Measurements from ENCODE around the gene CES1.
"Not testable (repeated sequence)": the region's sequence is repeated elsewhere in the genome, so short reads cannot be mapped to it uniquely, and the experiment has no call there.

CES1 gene

DNA sequence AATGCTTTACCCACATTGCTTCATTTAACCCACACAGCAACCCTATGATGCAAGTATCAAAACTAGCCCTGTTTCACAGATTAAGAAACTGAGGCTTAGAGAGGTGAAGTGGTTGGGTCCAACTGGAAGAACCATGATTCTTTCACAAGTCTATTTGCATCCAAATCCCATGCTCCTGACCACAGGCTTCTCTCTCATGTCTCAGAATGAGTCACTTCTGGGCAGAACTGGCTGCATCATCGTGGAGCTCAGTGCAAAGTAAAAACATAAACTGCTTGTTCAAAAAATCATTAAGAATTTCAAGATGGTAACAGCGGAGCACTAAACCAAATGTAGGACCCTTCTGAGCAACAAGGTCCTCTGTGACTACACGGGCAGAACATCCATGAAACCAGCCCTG is 20.2 kb upstream of the CES1 start:
- H3K4me3 ChIP-seq (ENCODE audit: low read depth, low read length): no peak overlapping the region
- no peaks in the 10 kb centered on the region for H3K9me3 ChIP-seq (ENCODE audit: control insufficient read depth, insufficient read depth, low read depth, low read length)
- no peak overlapping the region for H3K9ac ChIP-seq (ENCODE audit: low read length)
- peaks cover 4% of the 10 kb centered on the region; the same call in 1 of the 2 replicates for H3K27me3 ChIP-seq (ENCODE audit: control insufficient read depth, insufficient read depth, low read length)
- H3K27ac ChIP-seq (ENCODE audit: low read depth, low read length): no peak overlapping the region
- no peaks in the 10 kb centered on the region for H3K4me1 ChIP-seq (ENCODE audit: control insufficient read depth, insufficient read depth, low read length)
- no peaks in the 10 kb centered on the region for H3K36me3 ChIP-seq (ENCODE audit: control insufficient read depth, insufficient read depth, low read length)

DNA sequence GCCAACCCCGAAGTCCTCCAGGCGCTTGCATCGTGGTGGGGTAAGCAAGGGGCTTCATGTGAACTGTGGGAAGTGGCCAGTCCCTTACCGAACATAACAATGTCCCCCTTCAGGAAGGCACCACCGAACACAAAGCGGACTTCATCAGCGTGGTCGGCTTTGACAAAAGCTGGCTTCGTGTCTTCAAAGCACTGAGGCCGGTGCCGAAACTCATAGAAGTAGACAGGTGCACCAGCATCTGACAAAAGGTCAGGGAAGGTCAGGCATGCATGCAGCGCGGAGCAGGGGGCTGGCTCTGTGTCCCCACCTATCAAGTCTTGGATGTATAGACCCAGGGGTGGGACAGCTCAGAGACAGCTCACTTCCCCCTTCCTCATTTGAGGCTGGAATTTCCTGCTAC is 16.6 kb upstream of the CES1 start:
- no peak overlapping the region for H3K4me3 ChIP-seq (ENCODE audit: low read depth, low read length)
- H3K9me3 ChIP-seq (ENCODE audit: control insufficient read depth, insufficient read depth, low read depth, low read length): no peaks in the 10 kb centered on the region
- H3K36me3 ChIP-seq (ENCODE audit: control insufficient read depth, insufficient read depth, low read length): no peaks in the 10 kb centered on the region
- no peak overlapping the region for H3K27ac ChIP-seq (ENCODE audit: low read depth, low read length)
- H3K9ac ChIP-seq (ENCODE audit: low read length): no peak overlapping the region
- peaks cover 11% of the 10 kb centered on the region for H3K27me3 ChIP-seq (ENCODE audit: control insufficient read depth, insufficient read depth, low read length)
- H3K4me1 ChIP-seq (ENCODE audit: control insufficient read depth, insufficient read depth, low read length): no peaks in the 10 kb centered on the region

DNA sequence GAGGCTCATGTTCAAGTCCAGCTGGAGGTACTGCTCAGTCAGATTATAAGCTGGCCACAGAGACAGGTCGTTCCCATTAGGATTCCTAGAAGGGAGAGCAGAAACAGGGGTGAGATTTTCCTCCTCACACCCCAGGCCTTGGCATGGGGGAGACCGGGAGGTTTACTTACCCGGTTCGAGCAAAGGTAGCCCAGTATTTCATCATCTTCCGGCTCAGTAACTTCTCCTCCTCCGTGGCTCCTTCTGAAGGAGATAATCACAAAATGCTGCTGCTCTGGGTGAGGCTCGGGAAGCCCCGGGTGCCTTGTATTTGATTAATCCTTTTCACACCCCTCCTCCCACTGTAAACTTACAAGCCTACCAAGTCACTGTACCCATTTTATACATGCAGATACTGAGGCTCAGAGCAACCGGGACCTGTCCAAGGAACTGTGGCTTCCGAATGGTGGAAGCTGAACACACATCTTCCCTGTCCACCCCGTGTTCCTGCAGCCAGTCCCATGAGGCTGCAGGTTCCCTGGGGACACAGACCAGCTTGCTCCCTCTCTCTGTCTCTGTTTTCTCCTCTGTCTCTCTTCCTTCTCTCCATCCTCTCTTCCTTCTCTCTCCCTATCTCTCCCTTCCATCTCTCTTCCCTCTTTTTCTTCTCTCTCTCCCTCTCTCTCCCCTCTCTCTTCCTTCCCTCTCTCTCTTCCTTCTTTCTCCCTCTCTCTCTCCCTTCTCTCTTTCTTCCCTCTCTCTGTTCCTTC is 13.9 kb upstream of the CES1 start:
- H3K27ac ChIP-seq (ENCODE audit: low read depth, low read length): no peak overlapping the region
- H3K27me3 ChIP-seq (ENCODE audit: control insufficient read depth, insufficient read depth, low read length): peaks cover 11% of the 10 kb centered on the region
- no peaks in the 10 kb centered on the region for H3K9me3 ChIP-seq (ENCODE audit: control insufficient read depth, insufficient read depth, low read depth, low read length)
- no peaks in the 10 kb centered on the region for H3K4me1 ChIP-seq (ENCODE audit: control insufficient read depth, insufficient read depth, low read length)
- H3K4me3 ChIP-seq (ENCODE audit: low read depth, low read length): no peak overlapping the region
- H3K36me3 ChIP-seq (ENCODE audit: control insufficient read depth, insufficient read depth, low read length): no peaks in the 10 kb centered on the region
- H3K9ac ChIP-seq (ENCODE audit: low read length): no peak overlapping the region

DNA sequence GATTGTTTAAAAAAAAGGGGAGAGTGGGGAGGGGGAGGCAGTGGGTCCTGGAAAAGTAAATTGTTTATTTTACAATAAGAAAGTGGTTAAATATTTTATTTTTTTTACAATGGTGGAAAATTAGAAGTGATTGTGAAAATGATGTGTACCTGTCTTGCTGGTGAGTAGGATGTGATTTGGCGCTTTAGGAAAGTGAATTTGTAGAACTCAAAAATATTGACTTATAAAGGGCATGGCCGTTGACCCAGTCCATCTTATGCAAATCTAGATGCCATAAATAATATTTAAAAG is 10.2 kb upstream of the CES1 start:
- Histone ChIP-seq H3K9ac (ENCODE audit: low read length) (no peak overlapping the region), H3K4me1 (ENCODE audit: control insufficient read depth, insufficient read depth, low read length) (no peaks in the 10 kb centered on the region), H3K36me3 (ENCODE audit: control insufficient read depth, insufficient read depth, low read length) (no peaks in the 10 kb centered on the region), H3K9me3 (ENCODE audit: control insufficient read depth, insufficient read depth, low read depth, low read length) (no peaks in the 10 kb centered on the region), H3K27me3 (ENCODE audit: control insufficient read depth, insufficient read depth, low read length) (peaks cover 7% of the 10 kb centered on the region), H3K27ac (ENCODE audit: low read depth, low read length) (no peak overlapping the region), H3K4me3 (ENCODE audit: low read depth, low read length) (no peak overlapping the region)

DNA sequence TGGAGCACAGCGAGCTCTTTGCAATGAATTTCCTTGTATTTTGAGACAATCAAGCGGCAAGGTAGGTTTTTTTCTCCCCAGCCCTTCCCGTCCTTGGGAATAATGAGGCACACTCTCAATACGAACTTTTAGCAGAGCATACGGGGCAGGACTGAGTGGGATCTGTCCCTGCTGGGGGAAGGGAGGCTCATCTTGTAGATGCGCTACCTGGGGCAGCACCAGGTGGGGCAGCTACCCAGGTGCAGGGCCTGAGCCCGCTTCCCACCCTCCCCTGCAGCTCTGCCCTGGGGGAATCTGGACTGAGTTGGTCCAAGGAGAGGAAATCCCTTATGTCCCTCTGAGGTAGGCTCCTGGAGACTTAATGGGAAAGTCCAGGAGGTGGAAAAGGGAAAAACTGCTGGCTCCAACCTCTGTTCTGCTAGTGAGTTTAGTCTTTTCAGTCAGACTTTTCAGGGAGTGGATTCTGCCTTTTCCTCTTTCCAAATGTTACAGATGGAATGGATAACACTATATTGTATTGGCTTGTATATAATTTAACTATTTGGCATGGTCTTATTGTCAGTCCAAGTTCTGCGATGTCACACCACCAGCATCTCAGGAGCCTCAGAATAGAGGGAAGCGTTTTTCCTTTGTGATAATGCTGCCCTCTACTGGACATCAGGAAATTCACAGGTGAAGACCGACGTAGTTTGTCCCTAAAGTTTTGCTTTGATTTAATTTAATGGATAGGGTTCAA is 9.6 kb upstream of the CES1 start:
- H3K27me3 ChIP-seq (ENCODE audit: control insufficient read depth, insufficient read depth, low read length): peaks cover 7% of the 10 kb centered on the region
- no peaks in the 10 kb centered on the region for H3K36me3 ChIP-seq (ENCODE audit: control insufficient read depth, insufficient read depth, low read length)
- no peak overlapping the region for H3K9ac ChIP-seq (ENCODE audit: low read length)

DNA sequence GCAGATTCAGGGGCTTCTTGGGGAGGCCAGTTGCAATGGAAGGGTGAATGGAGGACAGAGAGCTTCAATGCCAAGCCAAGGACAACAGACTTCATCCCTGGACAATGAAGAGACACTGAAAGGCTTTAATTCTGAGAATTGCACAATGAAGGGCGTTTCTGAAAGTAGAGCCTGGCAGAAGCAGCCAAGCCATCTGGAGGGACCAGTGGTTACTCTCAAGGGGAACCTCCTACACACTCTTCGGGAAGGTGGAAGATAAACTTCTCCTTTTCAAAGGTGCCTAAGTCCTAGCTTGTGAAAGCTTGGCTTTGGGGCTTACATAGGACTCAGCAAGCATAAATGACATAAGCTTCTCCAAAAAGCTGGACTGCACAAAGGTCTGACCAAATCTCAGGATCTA is 6.2 kb upstream of the CES1 start:
- no peak overlapping the region for H3K4me3 ChIP-seq (ENCODE audit: low read depth, low read length)
- H3K9me3 ChIP-seq (ENCODE audit: control insufficient read depth, insufficient read depth, low read depth, low read length): no peaks in the 10 kb centered on the region
- H3K36me3 ChIP-seq (ENCODE audit: control insufficient read depth, insufficient read depth, low read length): no peaks in the 10 kb centered on the region
- H3K9ac ChIP-seq (ENCODE audit: low read length): no peak overlapping the region
- H3K27me3 ChIP-seq (ENCODE audit: control insufficient read depth, insufficient read depth, low read length): no peaks in the 10 kb centered on the region; the same call in 1 of the 2 replicates
- no peak overlapping the region for H3K27ac ChIP-seq (ENCODE audit: low read depth, low read length)
- no peaks in the 10 kb centered on the region for H3K4me1 ChIP-seq (ENCODE audit: control insufficient read depth, insufficient read depth, low read length)

More for the DNA sequence above, 9.6 kb upstream of the CES1 start:
- Histone ChIP-seq H3K4me3 (ENCODE audit: low read depth, low read length) (no peak overlapping the region), H3K9me3 (ENCODE audit: control insufficient read depth, insufficient read depth, low read depth, low read length) (no peaks in the 10 kb centered on the region), H3K4me1 (ENCODE audit: control insufficient read depth, insufficient read depth, low read length) (no peaks in the 10 kb centered on the region), H3K27ac (ENCODE audit: low read depth, low read length) (no peak overlapping the region)

DNA sequence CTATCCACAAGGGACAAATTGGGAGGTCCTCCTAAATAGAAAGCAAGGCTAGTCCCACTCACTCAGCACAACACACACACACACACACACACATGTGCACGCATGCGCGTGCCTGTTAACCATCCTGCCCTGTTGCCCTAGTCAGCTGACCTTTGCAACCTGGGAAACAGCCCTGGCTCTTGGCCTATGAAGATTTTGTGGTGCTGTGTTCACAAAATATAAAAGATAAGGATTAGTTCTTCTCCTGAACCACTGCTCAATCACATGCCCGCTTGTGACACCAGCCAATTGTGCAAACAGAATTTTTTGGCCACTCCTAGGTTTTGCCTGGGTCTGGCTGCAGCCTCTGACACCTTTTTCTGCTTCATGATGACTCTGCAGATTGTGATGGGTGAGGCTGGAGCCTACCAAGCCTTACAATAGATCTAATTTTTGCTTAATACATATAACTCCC is 3.3 kb upstream of the CES1 start:
- Histone ChIP-seq H3K4me1 (ENCODE audit: control insufficient read depth, insufficient read depth, low read length) (no peaks in the 10 kb centered on the region; the same call in 1 of the 2 replicates), H3K9ac (ENCODE audit: low read length) (no peak overlapping the region), H3K4me3 (ENCODE audit: low read depth, low read length) (no peak overlapping the region), H3K36me3 (ENCODE audit: control insufficient read depth, insufficient read depth, low read length) (no peaks in the 10 kb centered on the region), H3K9me3 (ENCODE audit: control insufficient read depth, insufficient read depth, low read depth, low read length) (no peaks in the 10 kb centered on the region), H3K27ac (ENCODE audit: low read depth, low read length) (no peak overlapping the region), H3K27me3 (ENCODE audit: control insufficient read depth, insufficient read depth, low read length) (no peaks in the 10 kb centered on the region; the same call in 1 of the 2 replicates)

DNA sequence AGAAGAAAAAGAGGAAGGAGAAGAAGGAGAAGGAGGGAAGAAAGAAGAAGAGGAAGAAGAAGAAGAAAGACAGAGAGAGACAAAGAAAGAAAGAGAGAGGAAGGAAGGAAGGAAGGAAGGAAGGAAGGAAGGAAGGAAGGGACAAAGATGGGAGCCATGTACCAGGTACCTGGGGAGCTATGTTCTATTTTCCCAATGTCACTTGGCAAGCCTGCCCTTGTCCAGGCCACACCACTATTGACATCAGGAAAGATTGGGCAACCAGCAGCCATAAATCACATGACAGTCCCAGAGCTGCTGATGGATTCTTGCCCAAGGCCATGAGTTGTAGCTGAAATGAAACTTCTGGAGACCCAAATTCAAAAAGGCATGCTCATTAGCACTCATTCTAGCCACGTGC is 2.7 kb upstream of the CES1 start:
- Histone ChIP-seq H3K27me3 (ENCODE audit: control insufficient read depth, insufficient read depth, low read length) (peaks cover 4% of the 10 kb centered on the region), H3K4me1 (ENCODE audit: control insufficient read depth, insufficient read depth, low read length) (no peaks in the 10 kb centered on the region; the same call in 1 of the 2 replicates), H3K9ac (ENCODE audit: low read length) (no peak overlapping the region), H3K36me3 (ENCODE audit: control insufficient read depth, insufficient read depth, low read length) (no peaks in the 10 kb centered on the region), H3K27ac (ENCODE audit: low read depth, low read length) (no peak overlapping the region), H3K9me3 (ENCODE audit: control insufficient read depth, insufficient read depth, low read depth, low read length) (no peaks in the 10 kb centered on the region), H3K4me3 (ENCODE audit: low read depth, low read length) (no peak overlapping the region)

DNA sequence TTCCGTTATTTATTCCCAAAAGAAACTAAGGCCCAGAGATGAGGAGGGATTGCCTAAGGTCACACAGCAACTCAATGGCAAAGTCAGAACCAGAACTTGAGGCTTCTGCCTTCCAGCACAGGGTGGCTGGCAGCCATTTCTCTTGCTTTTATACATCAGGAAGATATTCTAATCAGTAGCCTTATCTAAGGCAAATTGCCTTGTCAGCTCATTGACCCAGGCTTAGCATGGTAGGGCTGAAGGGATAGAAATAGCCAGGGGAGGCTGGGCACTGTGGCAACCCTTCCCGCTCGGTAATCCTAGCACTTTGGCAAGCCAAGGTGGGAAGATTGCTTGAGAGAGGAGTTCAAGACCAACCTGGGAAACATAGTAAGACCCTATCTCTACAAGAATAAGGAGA is 2.3 kb upstream of the CES1 start:
- H3K4me3 ChIP-seq (ENCODE audit: low read depth, low read length); H3K4me1 ChIP-seq (ENCODE audit: control insufficient read depth, insufficient read depth, low read length); H3K36me3 ChIP-seq (ENCODE audit: control insufficient read depth, insufficient read depth, low read length): not testable (repeated sequence)

DNA sequence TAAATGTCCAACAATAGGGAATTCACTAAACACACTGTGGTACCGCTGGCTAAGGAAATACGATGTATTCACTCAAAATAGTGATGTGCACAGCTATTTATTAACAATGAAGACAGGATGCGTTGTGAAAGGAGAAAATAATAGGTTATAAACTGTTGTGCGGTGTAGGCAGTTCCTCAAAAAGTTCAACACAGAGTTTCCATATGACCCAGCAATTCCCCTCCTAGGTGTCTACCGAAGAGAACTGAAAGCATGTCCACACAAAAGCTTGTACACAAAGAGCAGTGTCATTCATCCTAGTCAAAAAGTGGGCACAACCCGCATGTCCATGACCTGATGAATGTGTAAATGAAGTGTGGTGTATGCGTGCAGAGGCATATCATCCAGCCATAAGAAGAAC is 1.2 kb upstream of the CES1 start:
- Histone ChIP-seq H3K27me3 (ENCODE audit: control insufficient read depth, insufficient read depth, low read length) (peaks cover 4% of the 10 kb centered on the region), H3K27ac (ENCODE audit: low read depth, low read length) (no peak overlapping the region), H3K9ac (ENCODE audit: low read length) (no peak overlapping the region), H3K9me3 (ENCODE audit: control insufficient read depth, insufficient read depth, low read depth, low read length) (no peaks in the 10 kb centered on the region), H3K36me3 (ENCODE audit: control insufficient read depth, insufficient read depth, low read length) (no peaks in the 10 kb centered on the region), H3K4me1 (ENCODE audit: control insufficient read depth, insufficient read depth, low read length) (no peaks in the 10 kb centered on the region; the same call in 1 of the 2 replicates), H3K4me3 (ENCODE audit: low read depth, low read length) (no peak overlapping the region)

More for the DNA sequence above, 2.3 kb upstream of the CES1 start:
- not testable (repeated sequence) for H3K9me3 ChIP-seq (ENCODE audit: control insufficient read depth, insufficient read depth, low read depth, low read length); H3K27me3 ChIP-seq (ENCODE audit: control insufficient read depth, insufficient read depth, low read length); H3K9ac ChIP-seq (ENCODE audit: low read length); H3K27ac ChIP-seq (ENCODE audit: low read depth, low read length)

DNA sequence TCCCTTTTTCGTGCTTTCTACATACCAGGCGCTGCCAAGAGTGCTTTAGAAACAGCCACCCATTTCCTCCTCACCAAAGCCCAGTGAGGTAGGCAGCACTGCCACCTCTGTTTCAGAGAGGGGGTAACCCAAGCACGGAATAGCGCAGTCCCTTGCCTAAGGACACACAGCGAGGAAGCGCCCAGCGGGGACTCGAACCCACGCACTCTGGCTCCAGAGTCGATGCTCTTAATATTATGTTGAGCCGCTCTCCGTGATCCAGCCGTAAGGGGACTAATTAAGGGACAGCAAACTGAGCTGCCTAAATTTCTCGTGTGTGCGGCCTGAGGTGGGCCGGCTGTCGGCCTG is 497 bp downstream of the CES1 start:
- Histone ChIP-seq H3K27ac (ENCODE audit: low read depth, low read length) (no peak overlapping the region), H3K27me3 (ENCODE audit: control insufficient read depth, insufficient read depth, low read length) (peaks cover 4% of the 10 kb centered on the region), H3K4me3 (ENCODE audit: low read depth, low read length) (no peak overlapping the region), H3K36me3 (ENCODE audit: control insufficient read depth, insufficient read depth, low read length) (no peaks in the 10 kb centered on the region), H3K9me3 (ENCODE audit: control insufficient read depth, insufficient read depth, low read depth, low read length) (no peaks in the 10 kb centered on the region), H3K9ac (ENCODE audit: low read length) (no peak overlapping the region), H3K4me1 (ENCODE audit: control insufficient read depth, insufficient read depth, low read length) (no peaks in the 10 kb centered on the region; the same call in 1 of the 2 replicates)
